GM20431 (cell line): Measurements from ENCODE around the gene AKT2.

Experiments used
- in situ Hi-C: fragments of 300-500 bp; cut with MseI, MboI; formaldehyde crosslinking; loops from one replicate; pipeline ENCODE4 v1.15.0; 2020; ENCODE audit warnings: low sequenced_read_pairs; ENCODE audit not compliant: unreplicated experiment

Gene AKT2

DNA sequence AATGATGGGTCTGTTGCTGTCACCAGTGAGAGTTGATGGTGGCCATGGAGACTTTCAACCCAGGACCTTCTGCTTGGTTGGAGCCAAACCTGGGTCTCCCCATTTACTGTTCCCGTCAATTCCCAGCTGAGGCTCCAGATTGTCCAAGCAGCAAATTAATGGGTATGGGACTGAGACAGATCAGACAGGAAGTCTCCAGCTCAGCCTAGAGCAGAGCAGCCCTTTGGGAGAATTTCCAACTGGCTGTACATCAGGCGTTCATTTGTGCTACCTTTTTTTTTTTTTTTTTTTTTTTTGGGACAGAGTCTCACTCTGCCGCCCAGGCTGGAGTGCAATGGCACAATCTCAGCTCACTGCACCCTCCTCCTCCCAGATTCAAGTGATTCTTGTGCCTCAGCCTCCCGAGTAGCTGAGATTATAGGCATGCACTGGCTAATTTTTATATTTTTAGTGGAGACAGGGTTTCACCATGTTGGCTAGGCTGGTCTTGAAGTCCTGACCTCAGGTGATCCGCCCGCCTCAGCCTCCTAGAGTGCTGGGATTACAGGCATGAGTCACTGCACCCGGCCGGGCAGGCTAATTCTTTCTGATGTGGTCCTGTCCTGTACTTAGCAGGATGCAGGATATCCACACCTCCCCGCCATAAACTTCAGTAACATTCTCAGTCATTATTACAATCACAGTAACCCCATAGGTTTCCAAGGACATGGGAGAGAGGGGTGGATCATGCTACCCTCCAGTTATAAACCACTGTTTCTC is 84.6 kb downstream of the AKT2 start:
- in situ Hi-C loops, result no loop called here

DNA sequence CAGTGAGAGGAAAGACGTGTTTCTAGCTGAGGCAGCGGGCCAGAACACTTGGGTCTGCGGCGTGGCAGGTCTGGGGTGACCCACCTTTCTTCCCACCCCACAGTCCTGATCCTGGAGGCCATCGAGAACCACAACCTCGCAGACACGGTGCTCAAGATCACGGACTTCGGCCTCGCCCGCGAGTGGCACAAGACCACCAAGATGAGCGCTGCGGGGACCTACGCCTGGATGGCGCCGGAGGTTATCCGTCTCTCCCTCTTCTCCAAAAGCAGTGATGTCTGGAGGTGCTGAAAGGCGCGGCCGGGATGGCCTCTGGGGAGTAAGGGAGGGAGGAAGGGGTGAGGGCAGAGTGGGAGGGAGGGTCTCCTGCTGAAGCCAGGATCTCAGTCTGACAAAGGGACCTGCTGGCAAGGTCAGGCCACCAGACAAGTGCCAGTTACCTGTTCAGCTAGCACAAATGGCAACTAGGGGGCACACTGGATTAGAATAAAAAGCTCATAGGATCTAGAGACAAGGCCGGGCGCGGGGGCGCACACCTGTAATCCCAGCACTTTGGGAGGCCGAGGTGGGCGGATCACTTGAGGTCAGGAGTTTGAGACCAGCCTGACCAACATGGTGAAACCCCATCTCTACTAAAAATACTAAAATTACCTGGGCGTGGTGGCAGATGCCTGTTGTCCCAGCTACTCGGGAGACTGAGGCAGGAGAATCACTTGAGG is 86.7 kb downstream of the AKT2 start:
- in situ Hi-C loops, result no loop called here

- in situ Hi-C loops, result no loop called here
These were observed 91.6 kb downstream of the AKT2 start for GRCh38 chr19:40193587-40193849.

GRCh38 chr19:40192758-40193586 is 92.2 kb downstream of the AKT2 start:
- in situ Hi-C loops, result no loop called here

DNA sequence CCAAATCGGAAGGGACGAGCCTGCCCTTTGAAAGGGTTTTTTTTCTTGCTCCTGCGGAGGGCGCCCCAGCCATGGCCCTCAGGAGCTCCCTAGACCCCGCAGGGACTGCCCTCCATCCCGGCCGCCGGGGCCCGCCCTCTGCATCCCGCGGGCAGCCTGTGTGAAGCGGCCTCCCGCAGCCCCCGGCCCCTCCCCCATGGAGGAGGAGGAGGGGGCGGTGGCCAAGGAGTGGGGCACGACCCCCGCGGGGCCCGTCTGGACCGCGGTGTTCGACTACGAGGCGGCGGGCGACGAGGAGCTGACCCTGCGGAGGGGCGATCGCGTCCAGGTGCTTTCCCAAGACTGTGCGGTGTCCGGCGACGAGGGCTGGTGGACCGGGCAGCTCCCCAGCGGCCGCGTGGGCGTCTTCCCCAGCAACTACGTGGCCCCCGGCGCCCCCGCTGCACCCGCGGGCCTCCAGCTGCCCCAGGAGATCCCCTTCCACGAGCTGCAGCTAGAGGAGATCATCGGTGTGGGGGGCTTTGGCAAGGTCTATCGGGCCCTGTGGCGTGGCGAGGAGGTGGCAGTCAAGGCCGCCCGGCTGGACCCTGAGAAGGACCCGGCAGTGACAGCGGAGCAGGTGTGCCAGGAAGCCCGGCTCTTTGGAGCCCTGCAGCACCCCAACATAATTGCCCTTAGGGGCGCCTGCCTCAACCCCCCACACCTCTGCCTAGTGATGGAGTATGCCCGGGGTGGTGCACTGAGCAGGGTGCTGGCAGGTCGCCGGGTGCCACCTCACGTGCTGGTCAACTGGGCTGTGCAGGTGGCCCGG is 93.1 kb downstream of the AKT2 start:
- in situ Hi-C loops, result no loop called here

DNA sequence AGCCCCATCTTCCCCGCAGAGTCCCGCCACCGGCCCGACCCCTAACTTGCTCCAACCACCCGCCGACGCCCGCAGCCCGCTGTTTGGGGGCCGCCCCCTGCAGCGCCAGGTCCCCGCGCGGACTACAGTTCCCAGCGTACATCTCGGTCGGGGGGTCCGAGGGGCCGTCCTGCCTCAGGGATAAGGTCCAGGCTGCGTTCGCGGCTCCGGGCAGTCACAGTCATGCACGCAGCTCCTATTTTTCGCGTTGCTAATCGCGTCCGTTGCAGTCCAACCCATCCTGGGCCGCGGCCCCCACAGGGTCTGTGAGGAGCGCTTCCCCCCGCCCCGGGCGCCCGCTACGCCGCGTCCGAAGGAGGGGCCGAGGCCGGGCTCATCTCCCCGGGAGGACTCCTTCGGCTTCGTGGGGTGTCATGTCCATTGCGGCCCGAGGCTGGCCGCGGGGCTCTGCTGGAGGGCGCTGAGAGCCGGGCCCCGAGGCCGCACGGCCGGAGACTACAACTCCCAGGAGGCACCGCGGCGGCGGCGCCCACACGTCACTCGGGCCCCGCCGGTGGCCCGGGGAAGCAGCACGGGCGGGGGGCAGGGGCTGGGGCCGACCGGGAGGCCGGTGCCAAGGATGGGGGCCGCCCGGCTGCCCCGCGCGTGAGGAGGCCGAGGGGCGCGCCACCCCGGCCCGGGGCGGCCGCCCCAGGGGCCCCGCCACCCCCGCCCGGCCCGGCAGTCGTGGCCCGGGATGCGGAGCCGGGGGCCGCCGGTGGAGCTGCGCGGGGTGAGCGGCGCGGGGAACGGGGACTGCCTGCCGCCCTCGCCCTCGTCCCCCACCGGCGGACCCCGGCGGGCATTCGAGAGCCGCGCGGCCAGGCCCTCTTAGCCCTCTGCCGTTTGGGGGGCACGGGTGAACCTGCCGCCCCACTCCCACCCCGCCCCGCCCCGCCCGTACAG is 94.0 kb downstream of the AKT2 start, which contains the start of gene MAP3K10:
TSS of gene MAP3K10 (plus strand) at position 536 of the 945 bp plus-strand sequence. CDS start 606 bp downstream, outside the sequence.
- in situ Hi-C loops, result no loop called here

GRCh38 chr19:40184273-40184672 is 100.9 kb downstream of the AKT2 start:
- in situ Hi-C loops, result no loop called here
